Upper lobe of right lung (tissue), 1 donor: ENCODE results near the gene PM20D2. TPM values are rescaled to one million over a fixed set of nuclear protein-coding genes. Genes with fewer than 3 reads are reported as not detected.

Experiments used
- ATAC-seq: fragments of 200-7000 bp; cut with Tn5 transposase; one replicate; pipeline ENCODE4 v1.9.1; 2020; ENCODE audit warnings: mild to moderate bottlenecking, moderate library complexity
- DNase-seq: peaks from one replicate; pipeline ENCODE4 v3.0.0-alpha.2; 2020
- H3K27ac ChIP-seq: fragments of 200-600 bp; one replicate; pipeline ENCODE4 v1.8.0; 2022
- H3K27me3 ChIP-seq: fragments of 200-600 bp; one replicate; pipeline ENCODE4 v1.8.0; 2022; ENCODE audit warnings: mild to moderate bottlenecking
- H3K36me3 ChIP-seq: fragments of 200-600 bp; one replicate; pipeline ENCODE4 v1.8.0; 2022
- H3K4me1 ChIP-seq: fragments of 200-600 bp; one replicate; pipeline ENCODE4 v1.8.0; 2022
- H3K4me3 ChIP-seq: fragments of 200-600 bp; one replicate; pipeline ENCODE4 v1.8.0; 2022; ENCODE audit warnings: mild to moderate bottlenecking
- H3K9me3 ChIP-seq: fragments of 200-600 bp; one replicate; pipeline ENCODE4 v1.8.0; 2022
- CTCF ChIP-seq: fragments of 200-600 bp; IDR thresholded peaks from one replicate; pipeline ENCODE4 v1.8.0; 2022; ENCODE audit warnings: antibody characterized with exemption
- intact Hi-C: fragments of 100-400 bp; cut with DNase I; formaldehyde crosslinking; loops from one replicate; pipeline ENCODE4 v1.11.0; 2022
- total RNA-seq: library from RNA; stranded (reverse); fragmentation: NEBNext Ultra II Directional; extraction: Animal tissue kit (Norgen Biotek cat#: 25700); gene quantifications from one replicate; pipeline ENCODE4 v1.2.1, GENCODE V29; 2021
- donor health status: DM: no; HTN: yes; CAD: no; lungs with severe emphysema.

The PM20D2 gene
- total RNA-seq, 1 donor from 2014 or later = 7.1 TPM

- Histone ChIP-seq H3K4me3 (no peak overlapping the region), H3K36me3 (no peaks in the 10 kb centered on the region), H3K27ac (no peak overlapping the region), H3K9me3 (no peaks in the 10 kb centered on the region), H3K4me1 (no peaks in the 10 kb centered on the region), H3K27me3 (no peaks in the 10 kb centered on the region)
- TF ChIP-seq CTCF = no peak
- no peak for DNase-seq
- intact Hi-C loops = no loop called here
- ATAC-seq = no peak
Observed at GRCh38 chr6:89198235-89198634, 52.4 kb downstream of the PM20D2 start.

- no peak for DNase-seq
- Histone ChIP-seq H3K36me3 (no peaks in the 10 kb centered on the region), H3K9me3 (no peaks in the 10 kb centered on the region), H3K4me3 (no peak overlapping the region), H3K4me1 (no peaks in the 10 kb centered on the region), H3K27ac (no peak overlapping the region), H3K27me3 (no peaks in the 10 kb centered on the region)
- TF ChIP-seq CTCF = no peak
- intact Hi-C loops = no loop called here
- no peak for ATAC-seq
Observed at GRCh38 chr6:89199579-89199978, 53.7 kb downstream of the PM20D2 start.

GRCh38 chr6:89200706-89201215 lies 54.9 kb downstream of the PM20D2 start:
- DNase-seq = no peak
- ATAC-seq = no peak
- Histone ChIP-seq H3K4me1 (no peaks in the 10 kb centered on the region), H3K9me3 (no peaks in the 10 kb centered on the region), H3K4me3 (no peak overlapping the region), H3K27me3 (no peaks in the 10 kb centered on the region), H3K36me3 (no peaks in the 10 kb centered on the region), H3K27ac (no peak overlapping the region)
- no peak for TF ChIP-seq CTCF
- intact Hi-C loops = no loop called here

GRCh38 chr6:89204096-89204495 lies 58.2 kb downstream of the PM20D2 start:
- Histone ChIP-seq H3K27ac (no peak overlapping the region), H3K9me3 (no peaks in the 10 kb centered on the region), H3K4me1 (no peaks in the 10 kb centered on the region), H3K4me3 (no peak overlapping the region), H3K27me3 (no peaks in the 10 kb centered on the region), H3K36me3 (no peaks in the 10 kb centered on the region)
- intact Hi-C loops = no loop called here
- no peak for TF ChIP-seq CTCF
- DNase-seq (no peak), ATAC-seq (no peak)

GRCh38 chr6:89205819-89206218 lies 60.0 kb downstream of the PM20D2 start:
- Histone ChIP-seq H3K27me3 (no peaks in the 10 kb centered on the region), H3K4me3 (no peak overlapping the region), H3K4me1 (no peaks in the 10 kb centered on the region), H3K27ac (no peak overlapping the region), H3K9me3 (no peaks in the 10 kb centered on the region), H3K36me3 (no peaks in the 10 kb centered on the region)
- no peak for TF ChIP-seq CTCF
- no peak for DNase-seq
- no peak for ATAC-seq
- intact Hi-C loops = no loop called here

- no peak overlapping the region for H3K27ac ChIP-seq
- ATAC-seq = no peak
- H3K4me1 ChIP-seq = no peaks in the 10 kb centered on the region
- intact Hi-C loops = no loop called here
- H3K27me3 ChIP-seq = no peaks in the 10 kb centered on the region
- H3K36me3 ChIP-seq = no peaks in the 10 kb centered on the region
- TF ChIP-seq CTCF = no peak
- no peaks in the 10 kb centered on the region for H3K9me3 ChIP-seq
- no peak overlapping the region for H3K4me3 ChIP-seq
- DNase-seq = no peak
Observed at GRCh38 chr6:89208551-89208950, 62.7 kb downstream of the PM20D2 start.
